B cell (primary cell): ENCODE measurements around the gene PSMA1.

Experiments
- EZH2 ChIP-seq: IDR thresholded peaks from 2 replicates; pipeline ENCODE4 v1.6.1; 2012; ENCODE audit warnings: borderline replicate concordance, low read depth, mild to moderate bottlenecking, moderate library complexity, low read length; ENCODE audit not compliant: insufficient read depth, poor library complexity, severe bottlenecking
- TF ChIP-seq, protein P1 (sequence below): fragments of 200-600 bp; IDR thresholded peaks from one replicate; pipeline ENCODE4 v1.8.0; 2022; ENCODE audit warnings: antibody characterized with exemption, mild to moderate bottlenecking

- TF ChIP-seq, protein P1, sequence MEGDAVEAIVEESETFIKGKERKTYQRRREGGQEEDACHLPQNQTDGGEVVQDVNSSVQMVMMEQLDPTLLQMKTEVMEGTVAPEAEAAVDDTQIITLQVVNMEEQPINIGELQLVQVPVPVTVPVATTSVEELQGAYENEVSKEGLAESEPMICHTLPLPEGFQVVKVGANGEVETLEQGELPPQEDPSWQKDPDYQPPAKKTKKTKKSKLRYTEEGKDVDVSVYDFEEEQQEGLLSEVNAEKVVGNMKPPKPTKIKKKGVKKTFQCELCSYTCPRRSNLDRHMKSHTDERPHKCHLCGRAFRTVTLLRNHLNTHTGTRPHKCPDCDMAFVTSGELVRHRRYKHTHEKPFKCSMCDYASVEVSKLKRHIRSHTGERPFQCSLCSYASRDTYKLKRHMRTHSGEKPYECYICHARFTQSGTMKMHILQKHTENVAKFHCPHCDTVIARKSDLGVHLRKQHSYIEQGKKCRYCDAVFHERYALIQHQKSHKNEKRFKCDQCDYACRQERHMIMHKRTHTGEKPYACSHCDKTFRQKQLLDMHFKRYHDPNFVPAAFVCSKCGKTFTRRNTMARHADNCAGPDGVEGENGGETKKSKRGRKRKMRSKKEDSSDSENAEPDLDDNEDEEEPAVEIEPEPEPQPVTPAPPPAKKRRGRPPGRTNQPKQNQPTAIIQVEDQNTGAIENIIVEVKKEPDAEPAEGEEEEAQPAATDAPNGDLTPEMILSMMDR, result no peak
- no peak for TF ChIP-seq EZH2
These were observed 27.3 kb upstream of the PSMA1 start for GRCh38 chr11:14547440-14547839.
